Right lobe of liver (tissue), 6 donors: Measurements from ENCODE around the gene PLA2G15. TPM values are rescaled to one million over a fixed set of nuclear protein-coding genes. Genes with fewer than 3 reads are reported as not detected.

Source experiments
- ATAC-seq, 4 donors: fragments of 200-7000 bp; cut with Tn5 transposase; one replicate each; pipeline ENCODE4 v1.9.1; 2020; ENCODE audit warnings: mild to moderate bottlenecking in 4 of 4, moderate library complexity in 4 of 4
- DNase-seq, 3 donors: peaks; one replicate each; pipeline ENCODE4 v3.0.0-alpha.2; 2020
- H3K27ac ChIP-seq, 3 donors: fragments of 200-600 bp; one replicate each; pipeline ENCODE4 v1.8.0; 2022
- H3K27me3 ChIP-seq, 2 donors: fragments of 200-600 bp; one replicate each; pipeline ENCODE4 v1.8.0; 2022
- H3K36me3 ChIP-seq, 4 donors: fragments of 200-600 bp; sonication (generic) in 1 of 4; one replicate each; pipeline versions ENCODE4 v1.5.1 to v1.8.0; 2017 to 2022; ENCODE audit warnings: control low read depth in 1 of 4
- H3K4me1 ChIP-seq, 4 donors: fragments of 200-600 bp; sonication (generic) in 1 of 4; one replicate each; pipeline versions ENCODE4 v1.5.1 to v1.8.0; 2017 to 2022; ENCODE audit warnings: control low read depth in 1 of 4
- H3K4me3 ChIP-seq, 3 donors: fragments of 200-600 bp; one replicate each; pipeline ENCODE4 v1.8.0; 2022
- H3K9me3 ChIP-seq, 4 donors: fragments of 200-600 bp; sonication (generic) in 1 of 4; one replicate each; pipeline versions ENCODE4 v1.5.1 to v1.8.0; 2017 to 2022; ENCODE audit warnings: control low read depth in 1 of 4
- CTCF ChIP-seq, 4 donors: fragments of 200-600 bp in 3 of 4; fragments of 450-650 bp in 1 of 4; IDR thresholded peaks; one replicate each; pipeline versions ENCODE4 v1.5.1 to v1.8.0; 2016 to 2022; ENCODE audit warnings: antibody characterized with exemption in 4 of 4, mild to moderate bottlenecking in 2 of 4
- POLR2A ChIP-seq: fragments of 450-650 bp; IDR thresholded peaks from one replicate; pipeline ENCODE4 v1.6.1; 2017; ENCODE audit warnings: antibody characterized with exemption, mild to moderate bottlenecking
- WGBS: methylation state at CpG from one replicate; pipeline ENCODE4 v1.1.6; 2018; ENCODE audit warnings: low coverage, low lambda C conversion rate; ENCODE audit not compliant: insufficient coverage; ENCODE audit errors: missing lambda C conversion rate; 5-methylcytosine and 5-hydroxymethylcytosine counted together
- intact Hi-C, 2 donors: fragments of 100-400 bp; cut with DNase I; formaldehyde crosslinking; loops; one replicate each; pipeline versions ENCODE4 v1.11.2 to v1.14.1; 2022
- microRNA-seq, 2 donors: library from miRNA; unstranded; fragments of <30 nt; microRNA quantifications; one replicate each; pipeline ENCODE4, GENCODE V29; 2019 to 2020
- small RNA-seq, 2 experiments: library from RNA; depleted of rRNA; stranded (forward); fragments of <200 nt; gene quantifications; one replicate each; pipeline ENCODE3, GENCODE V24; 2016
- total RNA-seq, 6 experiments: library from RNA; depleted of rRNA in 2 of 6; stranded (reverse); fragments of >200 nt in 2 of 6; fragmentation: NEBNext Ultra II Directional in 3 of 6; extraction: Animal tissue kit (Norgen Biotek cat#: 25700) in 3 of 6; gene quantifications; one replicate each; pipeline versions ENCODE4 v1.1.0 to v1.2.4, GENCODE V29; 2016 to 2023
- donor health status: DM: no; HTN: yes; CAD: no.
- donor health status: DM: no; HTN: no; CAD: no.
- donor health status: DM: no; HTN: no; CAD: no.
- donor health status: DM: no; HTN: yes; CAD: no.
- donor health status: DM: no; HTN: yes; CAD: no.

The PLA2G15 gene
- total RNA-seq, 6 experiments from 2014 or later: 9.7 to 21.2 (median 13.7) TPM

- TF ChIP-seq CTCF (IDR thresholded peaks at IDR 0.05): no peak
- TF ChIP-seq POLR2A: no peak
- Histone ChIP-seq H3K36me3 (peaks cover 0 to 19% (median 9%) of the 10 kb centered on the region in 4 donors), H3K27ac (peak overlapping the region in 1 of 3 donors; percentile 66), H3K27me3 (no peaks in the 10 kb centered on the region), H3K4me1 (peaks cover 0 to 42% (median 14%) of the 10 kb centered on the region in 4 donors), H3K9me3 (no peaks in the 10 kb centered on the region), H3K4me3 (peak overlapping the region; percentile 62 to 97 (median 95))
- WGBS: 47% methylated on average over 6 of the region's 6 CpGs
- DNase-seq (no peak), ATAC-seq (no peak)
- intact Hi-C loops: no loop called here
Measured at GRCh38 chr16:68309799-68310198, 64.6 kb downstream of the PLA2G15 start.

DNA sequence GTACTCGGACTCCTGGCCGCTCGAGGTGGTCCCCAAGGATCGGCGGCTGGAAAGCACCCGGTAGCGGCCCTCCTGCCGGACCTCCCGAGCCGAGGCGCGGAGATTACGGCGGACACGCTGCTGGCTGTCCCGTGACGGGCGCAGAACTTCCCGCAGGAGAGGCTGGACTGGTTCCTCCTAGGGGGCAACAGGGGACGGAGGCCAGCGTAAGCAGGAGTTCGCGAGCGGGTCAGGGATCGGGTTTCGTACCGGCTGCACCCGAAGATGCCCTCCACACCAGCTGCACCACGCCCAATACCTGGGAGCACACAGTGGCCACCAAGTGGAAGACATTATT, 65.2 kb downstream of the PLA2G15 start:
- DNase-seq: peak in 1 of 3 donors; percentile 44
- Histone ChIP-seq H3K27me3 (no peaks in the 10 kb centered on the region), H3K4me1 (peaks cover 0 to 42% (median 14%) of the 10 kb centered on the region in 4 donors), H3K27ac (peak overlapping the region; percentile 55 to 66 (median 65)), H3K4me3 (peak overlapping the region; percentile 62 to 97 (median 95)), H3K9me3 (no peaks in the 10 kb centered on the region), H3K36me3 (peaks cover 0 to 20% (median 6%) of the 10 kb centered on the region in 4 donors)
- TF ChIP-seq POLR2A: no peak
- no peak for TF ChIP-seq CTCF (IDR thresholded peaks at IDR 0.05)
- intact Hi-C loops: no loop called here
- ATAC-seq: peak; percentile 52 to 60 (median 56)
- WGBS: 0% methylated on average over 3 of the region's 29 CpGs

Small RNA genes within 50 kb of the gene (microRNA-seq; reads per million reads assigned to microRNA genes)
- gene MIR6773: 0 to 0.29 reads per million in 2 donors

Small RNA genes within 50 kb of the gene (small RNA-seq; reads per million reads assigned to genes)
- 0 reads per million in 2 experiments for gene RNU6-1262P

Other genes starting within 250 kb of the PLA2G15 start
- gene DPEP2, start 245.9 kb upstream of the PLA2G15 start, total RNA-seq: 1 to 10 TPM in 5 of 6 experiments, under 1 TPM in 1; 0.93 to 2.3 (median 1.6) TPM
- gene DPEP2NB, start 229.5 kb upstream of the PLA2G15 start, total RNA-seq: not detected
- 1 to 10 TPM; 5.4 to 10.0 (median 6.3) TPM for gene DDX28, start 222.1 kb upstream of the PLA2G15 start, total RNA-seq
- 10 to 100 TPM in 2 of 6 experiments, 1 to 10 TPM in 4; 7.9 to 16.4 (median 9.2) TPM for gene DUS2, start 222.1 kb upstream of the PLA2G15 start, total RNA-seq
- gene NFATC3, start 160.0 kb upstream of the PLA2G15 start, total RNA-seq: 10 to 100 TPM; 19.9 to 30.1 (median 25.1) TPM
- 100 to 1,000 TPM in 1 of 6 experiments, 10 to 100 TPM in 5; 44.8 to 102 (median 57.9) TPM for gene ESRP2, start 9.2 kb upstream of the PLA2G15 start, total RNA-seq
- 1 to 10 TPM; 1.6 to 9.6 (median 4.5) TPM for gene SLC7A6, start 19.2 kb downstream of the PLA2G15 start, total RNA-seq
- gene SLC7A6OS, start 65.6 kb downstream of the PLA2G15 start, total RNA-seq: 1 to 10 TPM; 4.0 to 5.4 (median 4.8) TPM
- gene PRMT7, start 65.6 kb downstream of the PLA2G15 start, total RNA-seq: 10 to 100 TPM; 13.1 to 28.3 (median 21.1) TPM
- gene SMPD3, start 203.1 kb downstream of the PLA2G15 start, total RNA-seq: 10 to 100 TPM in 2 of 6 experiments, 1 to 10 TPM in 2, under 1 TPM in 2; 0.18 to 27.2 (median 5.0) TPM